ENCODE measurements around the gene TWNK.

GRCh38 chr10:101031796-101032636 is 44.7 kb downstream of the TWNK start:
- TF ChIP-seq CTCF (IDR thresholded peaks at IDR 0.05), result no peak
- TF ChIP-seq POLR2A (IDR thresholded peaks at IDR 0.05), result no peak
